UCSD-AML1 (cell line): ENCODE data around the gene CFAP43.

ENCODE experiments used
- DNase-seq: peaks from one replicate; lab custom pipeline; 2025; ENCODE audit not compliant: unreplicated experiment; lab: John Stamatoyannopoulos, UW

The CFAP43 gene

GRCh38 chr10:104142081-104142480, 90.1 kb downstream of the CFAP43 start:
- no peak for DNase-seq

GRCh38 chr10:104139221-104139620, 92.9 kb downstream of the CFAP43 start:
- no peak for DNase-seq

- no peak for DNase-seq
Observed at GRCh38 chr10:104138131-104138530, 94.0 kb downstream of the CFAP43 start.

GRCh38 chr10:104130041-104130440, 102.1 kb downstream of the CFAP43 start:
- DNase-seq, result no peak

DNA sequence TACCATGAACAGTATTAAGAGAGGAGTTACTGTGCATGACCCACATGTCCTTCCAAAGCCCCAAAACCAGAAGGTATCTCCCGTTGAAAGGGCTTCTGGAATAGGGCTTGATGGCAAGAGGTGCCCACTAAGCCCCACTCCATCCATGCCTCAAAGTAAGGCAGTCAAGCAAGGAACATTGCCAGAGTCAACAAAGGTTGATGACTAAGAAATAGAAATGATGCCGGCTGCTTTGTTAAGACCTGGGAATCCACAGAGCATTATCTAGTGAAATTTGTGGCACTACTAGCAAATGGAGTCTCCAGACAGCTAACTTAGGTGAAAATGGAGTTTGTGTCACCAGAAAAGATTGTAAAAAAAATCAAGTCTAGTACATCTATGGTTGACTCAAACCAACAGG, 104.0 kb downstream of the CFAP43 start:
- no peak for DNase-seq

DNA sequence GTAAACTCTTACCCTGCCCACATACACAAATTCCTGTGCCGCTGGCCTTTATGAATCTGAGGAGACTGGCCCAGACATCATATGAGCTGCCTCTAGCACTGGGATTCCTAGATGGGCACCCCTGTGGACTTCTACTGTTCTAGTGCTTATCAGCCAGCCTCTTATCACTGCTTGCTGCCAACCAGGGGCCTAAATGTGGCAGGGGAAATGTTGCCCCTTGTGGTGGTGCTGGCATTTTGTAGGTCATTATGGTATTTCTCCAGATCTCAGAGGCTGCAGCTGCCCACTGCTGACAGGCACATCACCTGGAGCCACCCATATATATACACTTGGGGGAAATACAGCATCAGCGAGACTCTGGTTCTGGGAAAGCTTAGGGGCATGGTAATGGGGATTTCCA, 104.8 kb downstream of the CFAP43 start:
- peak; percentile 16 for DNase-seq

DNA sequence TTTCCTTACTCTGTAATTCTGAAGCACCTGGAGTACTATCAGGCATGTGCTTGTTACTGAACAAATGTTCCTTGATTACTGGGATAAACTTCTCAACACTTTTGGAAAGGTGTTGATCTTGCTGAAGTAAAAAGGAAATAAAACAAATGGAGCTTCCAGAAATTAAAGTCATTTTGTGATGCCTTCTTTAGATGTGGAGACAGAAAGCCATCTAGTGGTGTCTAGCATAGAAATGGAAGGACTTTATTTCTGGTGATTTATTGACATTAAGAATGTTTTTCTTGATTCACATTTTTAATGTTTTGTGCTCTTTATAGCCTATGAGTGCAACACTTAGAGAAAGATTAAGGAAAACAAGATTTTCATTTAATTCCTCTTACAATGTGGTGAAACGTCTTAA, 108.8 kb downstream of the CFAP43 start:
- no peak for DNase-seq

DNA sequence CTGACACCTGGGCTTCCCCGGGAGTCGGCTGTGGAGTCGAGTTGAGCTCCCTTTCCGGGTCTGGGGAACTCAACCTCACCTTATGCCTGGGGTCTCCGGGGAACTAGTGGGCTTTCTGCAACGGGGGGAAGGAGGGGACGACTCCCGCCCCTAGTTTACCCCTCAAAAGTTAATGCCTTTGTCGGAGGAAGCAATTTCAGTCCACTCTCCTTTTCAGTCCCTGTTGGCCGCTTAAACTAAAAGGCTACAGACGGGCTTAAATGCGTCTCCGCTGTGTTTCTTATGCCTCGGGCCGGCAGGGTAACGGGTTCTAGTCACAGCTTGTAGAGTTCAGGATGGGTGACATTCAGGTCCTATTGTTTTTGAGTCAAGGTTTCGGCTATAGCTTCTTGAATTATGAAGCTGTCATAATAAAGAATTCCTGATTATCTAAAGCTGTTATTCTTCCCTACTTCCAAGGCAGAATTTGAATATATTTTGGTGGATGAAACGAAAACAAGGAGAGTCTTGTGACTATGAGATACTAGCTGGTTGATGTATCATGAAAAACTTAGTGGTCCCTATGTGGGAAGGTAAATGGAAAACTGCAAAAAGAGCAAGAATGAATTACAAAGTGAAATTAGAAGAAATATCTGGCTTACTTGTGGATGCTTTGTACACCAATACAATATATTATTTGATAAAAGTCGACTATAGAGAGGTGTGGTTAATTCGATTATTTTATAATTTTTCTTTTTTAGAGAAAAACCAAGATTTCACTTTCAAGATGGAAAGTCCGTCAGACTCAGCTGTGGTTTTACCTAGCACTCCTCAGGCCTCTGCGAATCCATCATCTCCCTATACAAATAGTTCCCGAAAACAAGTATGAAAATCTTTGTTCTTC, 109.7 kb downstream of the CFAP43 start:
- DNase-seq, result no peak

- peak; percentile 100 for DNase-seq
Observed at GRCh38 chr10:104121485-104122224, 110.5 kb downstream of the CFAP43 start, which contains the start of gene SFR1. Gene SFR1, plus strand, starts transcription at chr10:104122171. Its CDS starts 13 bp downstream, at chr10:104122184.

DNA sequence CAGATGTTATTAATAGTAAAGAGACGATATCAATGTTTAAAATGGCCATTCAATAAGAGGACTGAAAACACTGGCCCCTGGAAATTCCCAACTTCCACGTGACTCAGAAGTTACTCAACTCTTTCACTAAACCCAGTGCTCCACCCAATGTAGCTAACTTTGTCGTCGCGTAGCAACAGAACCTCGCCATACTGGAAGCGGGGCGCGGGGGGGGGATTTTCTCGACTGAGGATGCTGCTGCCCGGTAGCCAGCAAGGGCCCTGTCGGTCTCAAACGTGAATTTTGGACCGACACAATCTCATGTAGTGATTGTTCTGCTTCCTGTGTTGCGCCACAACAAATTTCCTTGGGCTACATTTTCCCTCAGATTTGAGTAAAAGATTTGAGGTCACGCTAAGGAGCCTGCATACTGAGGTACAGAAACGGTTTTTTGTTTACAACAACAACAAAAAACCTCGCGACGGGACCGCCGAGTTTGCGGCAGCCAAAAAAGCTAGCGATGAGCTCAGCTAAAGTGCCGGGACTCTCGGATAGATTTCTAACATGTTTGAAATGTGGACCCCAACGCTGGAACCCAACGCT, 111.2 kb downstream of the CFAP43 start:
- peak; percentile 54 for DNase-seq

DNA sequence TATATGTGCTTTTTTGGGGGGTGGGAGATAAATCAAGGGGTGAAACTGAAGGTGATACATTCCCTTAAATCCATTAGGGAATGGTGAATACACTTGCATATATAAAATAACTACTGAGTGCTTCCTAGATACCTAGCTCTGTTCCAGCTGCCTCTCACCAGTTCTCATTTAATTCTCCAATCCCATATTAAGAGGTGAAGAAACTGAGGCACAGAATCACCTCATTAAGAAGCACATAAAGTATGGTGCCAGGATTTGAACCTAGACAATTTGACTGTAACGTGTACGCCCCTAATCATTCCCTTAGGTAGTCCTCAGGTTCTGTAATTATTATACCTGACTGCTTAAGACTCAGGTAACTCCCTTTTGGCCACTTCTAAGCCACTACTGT, 111.7 kb downstream of the CFAP43 start:
- DNase-seq, result no peak

- no peak for DNase-seq
Observed at GRCh38 chr10:104119996-104120395, 112.2 kb downstream of the CFAP43 start.

DNA sequence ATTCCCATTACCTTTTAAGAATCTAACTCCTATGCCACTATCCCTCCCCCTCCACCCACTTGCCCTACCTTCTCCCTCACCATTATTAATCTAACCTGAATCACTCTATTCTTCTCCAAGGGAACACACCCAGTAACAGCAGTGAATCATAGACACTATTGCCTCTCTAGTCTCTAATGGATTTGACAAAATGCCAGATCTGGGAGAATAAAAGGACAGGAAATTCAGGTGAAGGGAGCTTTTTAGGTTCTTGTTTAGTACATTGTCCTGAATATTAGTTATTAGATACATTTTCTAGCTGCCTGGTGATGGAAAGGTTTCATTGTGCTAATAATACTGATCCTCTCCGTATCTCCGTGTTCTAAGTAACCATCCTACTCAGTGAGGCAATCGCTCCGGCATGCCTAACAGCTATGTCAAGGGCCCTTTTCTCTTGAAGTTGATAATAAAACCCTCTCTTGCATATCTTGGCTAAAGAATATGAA, 114.3 kb downstream of the CFAP43 start:
- DNase-seq, result no peak

- no peak for DNase-seq
Observed at GRCh38 chr10:104113376-104113956, 118.7 kb downstream of the CFAP43 start.

DNA sequence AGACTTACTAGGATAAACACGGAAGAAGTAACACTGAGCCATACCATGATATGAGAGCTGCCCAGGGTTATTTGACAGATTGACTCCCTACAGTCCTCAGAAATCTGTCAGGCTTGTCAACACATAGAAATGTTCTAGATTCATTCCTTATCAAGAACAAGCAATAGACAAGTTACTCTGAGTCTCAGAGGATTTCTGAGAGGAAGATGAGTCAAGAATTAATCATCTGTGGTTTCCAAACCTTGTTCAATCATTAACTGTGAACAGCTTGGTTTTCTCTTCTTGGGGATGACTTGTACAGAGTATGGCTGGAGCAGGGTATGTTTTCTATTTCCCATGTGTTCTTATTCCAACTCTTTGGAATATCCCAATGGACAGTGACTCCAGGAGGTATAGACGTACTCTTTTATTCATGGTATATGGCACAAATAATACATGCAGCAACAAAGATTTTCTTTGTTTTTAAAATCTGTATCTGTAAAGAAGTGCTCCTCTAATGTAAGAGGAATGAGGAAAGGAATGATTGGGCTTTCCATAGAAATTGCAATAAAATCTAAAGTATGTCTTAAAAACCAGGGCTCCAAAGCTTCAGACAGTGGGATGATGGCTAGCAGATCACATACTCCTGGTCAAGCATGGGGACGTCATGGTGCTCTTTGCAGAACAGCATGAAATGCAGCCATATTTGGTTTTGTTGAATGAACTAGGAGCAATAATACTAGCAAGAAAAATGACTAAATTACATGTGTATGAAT, 122.1 kb downstream of the CFAP43 start:
- DNase-seq, result no peak

GRCh38 chr10:104104926-104105325, 127.2 kb downstream of the CFAP43 start:
- DNase-seq, result no peak

DNA sequence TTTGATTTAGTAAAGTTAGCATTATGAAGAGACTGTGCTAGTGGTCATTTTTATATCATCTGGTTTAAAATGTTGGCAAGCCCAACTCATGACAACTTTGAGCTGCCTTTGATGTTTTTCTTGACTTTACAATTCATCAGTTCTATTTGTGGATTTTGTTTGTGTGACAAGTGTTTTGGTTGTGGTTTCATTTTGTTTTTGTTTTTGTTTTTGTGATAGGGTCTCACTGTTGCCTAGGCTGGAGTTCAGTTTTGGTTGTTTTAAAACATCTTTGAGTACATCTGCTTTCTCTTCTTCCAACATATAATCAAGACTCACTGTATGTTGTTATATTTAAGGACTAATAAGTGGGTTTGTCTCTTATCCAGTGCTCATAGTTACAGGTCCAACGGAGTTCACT, 127.7 kb downstream of the CFAP43 start:
- no peak for DNase-seq

- DNase-seq, result no peak
Observed at GRCh38 chr10:104103956-104104355, 128.2 kb downstream of the CFAP43 start.

- no peak for DNase-seq
Observed at GRCh38 chr10:104101902-104102301, 130.3 kb downstream of the CFAP43 start.

DNA sequence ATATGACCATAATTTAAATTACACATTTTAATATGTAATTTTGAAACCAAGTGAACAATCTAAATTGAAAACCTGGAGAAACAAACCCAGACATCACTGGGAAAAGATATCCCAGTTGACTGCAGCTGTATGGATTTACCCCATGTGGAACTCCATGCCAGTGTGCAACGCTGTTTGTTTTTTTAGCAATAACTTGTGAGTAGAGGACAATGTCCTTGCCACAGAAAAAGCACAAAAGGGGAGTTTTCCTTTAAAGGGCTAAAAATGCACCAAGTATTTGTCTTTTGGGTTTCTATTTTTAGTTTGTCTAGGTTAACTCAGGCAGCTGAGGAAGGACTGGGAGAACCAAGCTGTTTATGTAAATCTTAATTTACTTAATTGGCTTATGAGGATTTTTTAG, 131.4 kb downstream of the CFAP43 start:
- no peak for DNase-seq

DNA sequence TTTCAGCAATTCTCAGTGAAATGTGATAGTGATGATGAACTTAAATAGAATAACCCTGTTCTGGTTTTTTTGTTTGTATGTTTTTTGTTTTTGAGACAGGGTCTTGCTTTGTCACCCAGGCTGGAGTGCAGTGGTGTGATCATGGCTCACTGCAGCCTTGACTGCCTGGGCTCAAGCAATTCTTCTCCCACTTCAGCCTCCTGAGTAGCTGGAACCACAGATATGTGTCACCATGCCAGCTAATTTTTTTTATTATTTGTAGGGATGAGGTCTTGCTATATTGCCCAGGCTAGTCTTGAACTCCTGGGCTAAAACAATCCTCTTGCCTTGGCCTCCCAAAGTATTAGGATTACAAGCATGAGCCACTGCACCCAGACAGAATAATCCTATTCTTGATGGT, 132.2 kb downstream of the CFAP43 start:
- no peak for DNase-seq
